Kidney epithelial cell (primary cell): Measurements from ENCODE around the gene HMOX1. TPM values are rescaled to one million over a fixed set of nuclear protein-coding genes. Genes with fewer than 3 reads are reported as not detected.
"Not testable (repeated sequence)": the region's sequence is repeated elsewhere in the genome, so short reads cannot be mapped to it uniquely, and the experiment has no call there.

ENCODE experiments used
- DNase-seq: peaks from one replicate; pipeline ENCODE4 v3.0.0-alpha.2; 2010; ENCODE audit warnings: low read depth
- H3K27me3 ChIP-seq: 2 replicates; pipeline ENCODE4 v1.6.0; 2011; ENCODE audit warnings: low read length; ENCODE audit not compliant: control insufficient read depth, insufficient read depth
- H3K36me3 ChIP-seq: 2 replicates; pipeline ENCODE4 v1.5.1; 2011; ENCODE audit warnings: low read length; ENCODE audit not compliant: control insufficient read depth, insufficient read depth
- H3K4me3 ChIP-seq: 2 replicates; pipeline ENCODE4 v1.5.1; 2011; ENCODE audit warnings: low read depth, mild to moderate bottlenecking, control low read depth, low read length
- CTCF ChIP-seq: IDR thresholded peaks from 2 replicates; pipeline ENCODE4 v1.5.1; 2011; ENCODE audit warnings: mild to moderate bottlenecking, moderate library complexity, low read length, control low read depth, inconsistent platforms; ENCODE audit not compliant: insufficient read depth, poor library complexity, severe bottlenecking
- total RNA-seq: library from RNA; depleted of rRNA; stranded (reverse); fragments of >200 nt; gene quantifications from 2 replicates; pipeline ENCODE4 v1.2.3, GENCODE V29; 2015

Gene HMOX1
- total RNA-seq, 1 donor from 2014 or later = 37.7 TPM

- no peak for TF ChIP-seq CTCF
- no peak for DNase-seq
- Histone ChIP-seq H3K4me3 (no peak overlapping the region), H3K27me3 (no peaks in the 10 kb centered on the region), H3K36me3 (peaks cover 1% of the 10 kb centered on the region)
Measured at GRCh38 chr22:35394810-35395563, 14.1 kb downstream of the HMOX1 start.

GRCh38 chr22:35396622-35397021, 15.7 kb downstream of the HMOX1 start:
- not testable (repeated sequence) for DNase-seq, H3K27me3 ChIP-seq, H3K36me3 ChIP-seq, H3K4me3 ChIP-seq

GRCh38 chr22:35397095-35397904, 16.4 kb downstream of the HMOX1 start:
- peak; percentile 48 for DNase-seq
- Histone ChIP-seq H3K4me3 (no peak overlapping the region), H3K36me3 (no peaks in the 10 kb centered on the region), H3K27me3 (no peaks in the 10 kb centered on the region)
- TF ChIP-seq CTCF = no peak

GRCh38 chr22:35398591-35398973, 17.7 kb downstream of the HMOX1 start:
- H3K27me3 ChIP-seq = no peaks in the 10 kb centered on the region
- no peak for DNase-seq
- TF ChIP-seq CTCF = no peak

GRCh38 chr22:35399114-35399677, 18.3 kb downstream of the HMOX1 start:
- no peak for DNase-seq
- Histone ChIP-seq H3K36me3 (no peaks in the 10 kb centered on the region), H3K4me3 (peak overlapping the region; percentile 34), H3K27me3 (no peaks in the 10 kb centered on the region)
- no peak for TF ChIP-seq CTCF

More at GRCh38 chr22:35398591-35398973, 17.7 kb downstream of the HMOX1 start:
- H3K4me3 ChIP-seq = no peak overlapping the region
- no peaks in the 10 kb centered on the region for H3K36me3 ChIP-seq
